Small intestine (tissue), 7 donors: Measurements from ENCODE around the gene BHLHE40. TPM values are rescaled to one million over a fixed set of nuclear protein-coding genes. Genes with fewer than 3 reads are reported as not detected.
"Not testable (repeated sequence)": the region's sequence is repeated elsewhere in the genome, so short reads cannot be mapped to it uniquely, and the experiment has no call there.

Source experiments
- DNase-seq, 2 donors: peaks; one replicate each; pipeline versions ENCODE4 v3.0.0 to v3.0.0-alpha.2; 2013
- FAIRE-seq: peaks from 2 replicates; lab custom pipeline; 2012; peaks lifted over from hg19 to GRCh38; lab: Jason Lieb, UNC
- H3K27ac ChIP-seq, 3 donors: one replicate each; pipeline ENCODE4 v1.5.1; 2013; ENCODE audit warnings: low read length in 2 of 3, mild to moderate bottlenecking in 2 of 3, control low read depth in 1 of 3, inconsistent platforms in 1 of 3, low read depth in 1 of 3, moderate library complexity in 1 of 3
- H3K27me3 ChIP-seq, 3 donors: one replicate each; pipeline ENCODE4 v1.6.1; 2013; ENCODE audit warnings: low read length in 3 of 3, inconsistent platforms in 1 of 3; ENCODE audit not compliant: control insufficient read depth in 3 of 3, insufficient read depth in 3 of 3
- H3K36me3 ChIP-seq, 3 donors: one replicate each; pipeline ENCODE4 v1.6.1; 2013; ENCODE audit warnings: low read length in 3 of 3, inconsistent platforms in 1 of 3, low read depth in 1 of 3, mild to moderate bottlenecking in 1 of 3, moderate library complexity in 1 of 3; ENCODE audit not compliant: control insufficient read depth in 3 of 3, insufficient read depth in 2 of 3
- H3K4me1 ChIP-seq, 3 donors: one replicate each; pipeline ENCODE4 v1.6.1; 2013; ENCODE audit warnings: low read length in 2 of 3, inconsistent platforms in 1 of 3, low read depth in 1 of 3, mild to moderate bottlenecking in 1 of 3, moderate library complexity in 1 of 3; ENCODE audit not compliant: control insufficient read depth in 3 of 3, insufficient read depth in 2 of 3
- H3K4me3 ChIP-seq, 3 donors: one replicate each; pipeline ENCODE4 v1.5.1; 2013; ENCODE audit warnings: low read length in 3 of 3, control low read depth in 1 of 3, inconsistent platforms in 1 of 3, low read depth in 1 of 3, mild to moderate bottlenecking in 1 of 3, moderate library complexity in 1 of 3
- H3K9me3 ChIP-seq, 2 donors: one replicate each; pipeline ENCODE4 v1.6.1; 2013; ENCODE audit warnings: low read depth in 1 of 2, low read length in 1 of 2; ENCODE audit not compliant: control insufficient read depth in 2 of 2, insufficient read depth in 1 of 2
- WGBS, 3 donors: extraction: QIAGEN DNeasy Blood & Tissue Kit; methylation state at CpG; one replicate each; pipeline ENCODE4 v1.1.7; 2013; 5-methylcytosine and 5-hydroxymethylcytosine counted together
- polyA plus RNA-seq, 4 donors: library from polyadenylated mRNA; stranded (reverse) in 3 of 4; unstranded in 1 of 4; fragments of 200-250 nt in 3 of 4; fragments of 120-200 nt in 1 of 4; gene quantifications; one replicate each; pipeline versions ENCODE4 v1.2.1 to v1.2.3, GENCODE V29; 2013
- donor health status: healthy with polysubstance abuse.
- donor health status: control.
- donor health status: control.
- donor health status: Bipolar disorder and iron deficiency.
- donor health status: healthy.

Gene BHLHE40
- polyA plus RNA-seq, 4 donors = 6.3 to 93.3 (median 19.7) TPM

GRCh38 chr3:4966006-4966405, 13.2 kb upstream of the BHLHE40 start:
- not testable (repeated sequence) for H3K4me1 ChIP-seq, DNase-seq, H3K36me3 ChIP-seq, H3K27ac ChIP-seq, H3K27me3 ChIP-seq, H3K4me3 ChIP-seq, FAIRE-seq, H3K9me3 ChIP-seq
- WGBS, 3 donors = 42 to 58% (median 56%) methylated on average over 5 of the region's 5 CpGs

GRCh38 chr3:4967683-4968082, 11.6 kb upstream of the BHLHE40 start:
- not testable (repeated sequence) for FAIRE-seq, DNase-seq, H3K4me1 ChIP-seq, H3K27ac ChIP-seq, H3K4me3 ChIP-seq, H3K27me3 ChIP-seq, H3K9me3 ChIP-seq, H3K36me3 ChIP-seq
- WGBS, 3 donors = 76 to 84% (median 79%) methylated on average over 3 of the region's 3 CpGs

- not testable (repeated sequence) for H3K27ac ChIP-seq, H3K4me3 ChIP-seq, FAIRE-seq, H3K4me1 ChIP-seq, H3K27me3 ChIP-seq, H3K36me3 ChIP-seq, H3K9me3 ChIP-seq, DNase-seq
- WGBS, 3 donors = 94 to 98% (median 95%) methylated on average over 6 of the region's 6 CpGs
These were observed 7.8 kb upstream of the BHLHE40 start for GRCh38 chr3:4971437-4971836.

GRCh38 chr3:4971838-4972237, 7.4 kb upstream of the BHLHE40 start:
- 90 to 94% (median 93%) methylated on average over 3 of the region's 3 CpGs for WGBS, 3 donors
- DNase-seq (no peak), FAIRE-seq (no peak)
- no peaks in the 10 kb centered on the region for H3K9me3 ChIP-seq
- H3K4me3 ChIP-seq = no peak overlapping the region
- no peaks in the 10 kb centered on the region for H3K36me3 ChIP-seq
- no peak overlapping the region for H3K27ac ChIP-seq
- H3K27me3 ChIP-seq = no peaks in the 10 kb centered on the region
- H3K4me1 ChIP-seq = peaks cover under 1 to 2% (median 1%) of the 10 kb centered on the region in 3 donors

GRCh38 chr3:4972652-4973643, 6.3 kb upstream of the BHLHE40 start:
- WGBS, 3 donors = 69 to 80% (median 75%) methylated on average over 9 of the region's 9 CpGs
- Histone ChIP-seq H3K9me3 (no peaks in the 10 kb centered on the region), H3K4me3 (no peak overlapping the region), H3K36me3 (no peaks in the 10 kb centered on the region), H3K27ac (no peak overlapping the region), H3K4me1 (peaks cover 4 to 8% (median 4%) of the 10 kb centered on the region in 3 donors), H3K27me3 (no peaks in the 10 kb centered on the region)
- FAIRE-seq (no peak), DNase-seq (no peak)

GRCh38 chr3:4974154-4974553, 5.1 kb upstream of the BHLHE40 start:
- H3K27ac ChIP-seq = no peak overlapping the region
- DNase-seq (peak in 1 of 2 donors; percentile 17), FAIRE-seq (no peak)
- 83 to 91% (median 84%) methylated on average over 2 of the region's 2 CpGs for WGBS, 3 donors
- no peak overlapping the region for H3K4me3 ChIP-seq
- H3K4me1 ChIP-seq = peaks cover 4 to 8% (median 4%) of the 10 kb centered on the region in 3 donors
- no peaks in the 10 kb centered on the region for H3K9me3 ChIP-seq
- H3K36me3 ChIP-seq = no peaks in the 10 kb centered on the region
- H3K27me3 ChIP-seq = no peaks in the 10 kb centered on the region

- Histone ChIP-seq H3K27ac (peak overlapping the region in 2 of 3 donors; percentile 5 to 25), H3K9me3 (no peaks in the 10 kb centered on the region), H3K4me3 (no peak overlapping the region), H3K36me3 (no peaks in the 10 kb centered on the region), H3K27me3 (no peaks in the 10 kb centered on the region), H3K4me1 (peaks cover 4 to 8% (median 4%) of the 10 kb centered on the region in 3 donors)
- 64 to 72% (median 68%) methylated on average over 4 of the region's 4 CpGs for WGBS, 3 donors
- DNase-seq = peak; percentile 66 to 75
- no peak for FAIRE-seq
These were observed 3.1 kb upstream of the BHLHE40 start for GRCh38 chr3:4976109-4976508.

GRCh38 chr3:4977001-4977852, 2.0 kb upstream of the BHLHE40 start:
- no peak for FAIRE-seq
- WGBS, 3 donors = 9 to 15% (median 15%) methylated on average over 35 of the region's 35 CpGs

More at GRCh38 chr3:4977001-4977852, 2.0 kb upstream of the BHLHE40 start:
- no peaks in the 10 kb centered on the region for H3K36me3 ChIP-seq
- H3K9me3 ChIP-seq = no peaks in the 10 kb centered on the region
- peak; percentile 75 to 89 for DNase-seq
- peaks cover 4 to 8% (median 4%) of the 10 kb centered on the region in 3 donors for H3K4me1 ChIP-seq
- H3K27me3 ChIP-seq = no peaks in the 10 kb centered on the region
- H3K27ac ChIP-seq = peak overlapping the region; percentile 98 to 99 (median 99)
- H3K4me3 ChIP-seq = peak overlapping the region in 2 of 3 donors; percentile 56 to 82
